Measurements from ENCODE around the gene LZTS3.

- TF ChIP-seq CTCF (IDR thresholded peaks at IDR 0.05): no peak
- TF ChIP-seq POLR2A (IDR thresholded peaks at IDR 0.05; ENCODE audit: low read depth): no peak
Observed at GRCh38 chr20:3194617-3195280, 21.4 kb upstream of the LZTS3 start.
